Hematopoietic multipotent progenitor cell treated with erythropoietin and hydrocortisone succinate and interleukin-3 and kit ligand, for 17 days (in vitro differentiated cells): ENCODE results near the gene DYRK1B.
"Not testable (repeated sequence)": the region's sequence is repeated elsewhere in the genome, so short reads cannot be mapped to it uniquely, and the experiment has no call there.

ENCODE experiments used
- DNase-seq: peaks from one replicate; pipeline ENCODE4 v3.0.0-alpha.2; 2015; ENCODE audit warnings: low spot score

Gene DYRK1B

DNA sequence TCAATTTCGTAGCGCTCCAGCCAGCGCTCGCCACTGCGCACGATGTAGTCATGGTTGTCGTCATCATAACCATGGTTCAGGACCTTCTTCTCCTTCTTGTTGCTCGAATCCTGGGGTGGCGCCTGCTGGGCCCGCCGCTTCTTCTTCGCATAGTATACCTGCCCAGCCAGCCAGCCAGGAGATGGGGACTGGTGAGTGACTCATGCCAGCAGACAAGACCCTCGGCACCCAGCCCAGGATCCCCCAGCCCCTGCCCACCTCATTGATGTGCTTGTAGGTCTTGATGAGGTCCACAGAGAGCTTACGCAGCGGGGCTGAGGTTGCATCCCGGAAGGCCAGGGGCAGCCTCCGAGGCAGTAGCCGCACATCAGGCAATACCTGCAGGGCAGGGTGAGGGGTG is 3.6 kb downstream of the DYRK1B start:
- no peak for DNase-seq

DNA sequence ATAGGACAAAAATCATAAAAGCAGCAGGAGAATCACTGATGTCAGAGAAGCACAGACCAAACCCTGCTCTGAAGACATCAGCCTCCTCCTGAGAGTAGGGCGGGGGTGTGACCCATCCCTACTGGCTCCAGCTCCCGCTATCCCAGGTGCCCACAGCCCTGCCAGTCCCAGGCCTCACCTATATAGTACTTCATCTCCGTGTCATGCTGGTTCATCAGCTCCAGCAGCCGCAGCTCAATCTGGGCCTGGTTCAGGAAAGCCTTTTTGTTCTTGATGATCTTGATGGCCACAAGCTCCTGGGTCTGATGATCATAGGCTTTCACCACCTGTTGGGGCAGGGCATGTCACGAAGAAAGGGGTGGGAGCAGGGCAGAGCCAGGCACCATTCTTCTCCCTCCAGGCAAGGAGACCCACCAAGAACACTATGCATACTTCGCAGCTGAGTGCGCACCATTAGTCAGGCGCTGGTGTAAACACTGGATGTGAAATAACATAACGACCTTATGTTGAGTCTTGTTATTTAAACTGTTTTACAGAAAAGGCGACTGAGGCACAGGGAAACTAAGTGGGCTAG is 4.2 kb downstream of the DYRK1B start:
- DNase-seq: no peak

DNA sequence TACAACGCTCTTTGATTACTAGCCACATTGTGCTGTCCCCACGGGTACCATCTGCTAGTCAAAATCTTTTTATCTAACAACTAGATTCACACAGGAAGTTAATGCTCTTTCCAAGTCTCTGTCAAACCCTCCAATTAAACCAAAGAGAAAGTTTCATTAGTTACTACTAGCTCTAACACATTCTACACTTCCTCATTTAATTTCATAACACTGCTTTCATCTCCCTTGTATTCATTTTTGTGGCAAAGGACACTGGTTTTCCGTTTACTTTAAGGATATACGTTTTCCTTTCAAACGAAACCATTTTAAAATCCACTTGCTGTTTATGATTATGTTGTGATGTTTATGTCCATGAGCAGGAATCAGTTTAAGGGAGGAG is 5.3 kb downstream of the DYRK1B start:
- DNase-seq: no peak

DNA sequence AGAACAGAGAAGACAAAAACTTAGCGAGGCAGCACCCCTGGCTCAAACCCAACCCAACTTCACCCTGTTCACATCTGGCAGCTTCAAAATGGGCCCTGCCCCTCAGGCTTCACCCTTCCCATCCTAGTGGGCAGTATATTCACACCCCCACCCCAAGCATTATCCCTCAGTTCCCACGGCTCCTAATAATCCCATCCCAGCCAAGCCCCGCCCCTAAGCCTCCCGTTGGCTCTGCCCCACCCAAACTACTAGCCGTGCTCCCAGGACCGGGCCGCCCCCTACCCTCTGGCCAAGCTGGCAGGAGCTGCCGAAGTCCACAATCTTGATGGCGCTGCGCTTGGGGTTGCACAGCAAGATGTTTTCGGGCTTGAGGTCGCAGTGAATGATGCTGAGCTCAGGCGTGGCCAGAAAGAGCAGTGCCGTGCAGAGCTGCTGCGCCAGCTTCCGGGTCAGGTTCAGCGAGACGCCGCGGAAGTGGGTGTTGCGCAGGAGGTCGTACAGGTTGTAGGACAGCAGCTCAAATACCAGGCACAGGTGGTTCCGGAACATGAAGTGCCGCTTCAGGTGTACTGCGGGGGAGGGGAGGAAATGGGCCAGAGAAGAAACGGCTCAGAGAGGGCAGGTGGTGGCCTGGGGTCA is 5.8 kb downstream of the DYRK1B start:
- no peak for DNase-seq

DNA sequence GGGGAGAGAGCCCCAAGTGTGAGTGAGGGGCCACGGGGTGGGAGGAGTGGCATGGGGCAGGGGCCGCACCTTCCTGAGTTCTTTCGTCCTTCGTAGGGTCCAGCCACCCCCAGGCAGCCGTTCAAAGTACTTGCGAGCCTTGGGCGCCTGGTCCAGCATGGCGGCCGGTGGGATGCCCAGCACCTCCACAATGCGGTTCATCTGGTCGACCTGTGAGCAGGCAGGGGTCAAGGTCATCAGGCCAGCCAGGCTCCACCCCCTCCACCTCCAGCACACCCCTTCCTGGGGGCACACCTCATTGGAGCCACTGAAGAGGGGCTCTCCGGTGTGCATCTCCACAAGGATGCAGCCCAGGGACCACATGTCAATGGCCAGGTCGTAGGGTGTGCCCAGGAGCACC is 6.7 kb downstream of the DYRK1B start:
- DNase-seq: no peak

DNA sequence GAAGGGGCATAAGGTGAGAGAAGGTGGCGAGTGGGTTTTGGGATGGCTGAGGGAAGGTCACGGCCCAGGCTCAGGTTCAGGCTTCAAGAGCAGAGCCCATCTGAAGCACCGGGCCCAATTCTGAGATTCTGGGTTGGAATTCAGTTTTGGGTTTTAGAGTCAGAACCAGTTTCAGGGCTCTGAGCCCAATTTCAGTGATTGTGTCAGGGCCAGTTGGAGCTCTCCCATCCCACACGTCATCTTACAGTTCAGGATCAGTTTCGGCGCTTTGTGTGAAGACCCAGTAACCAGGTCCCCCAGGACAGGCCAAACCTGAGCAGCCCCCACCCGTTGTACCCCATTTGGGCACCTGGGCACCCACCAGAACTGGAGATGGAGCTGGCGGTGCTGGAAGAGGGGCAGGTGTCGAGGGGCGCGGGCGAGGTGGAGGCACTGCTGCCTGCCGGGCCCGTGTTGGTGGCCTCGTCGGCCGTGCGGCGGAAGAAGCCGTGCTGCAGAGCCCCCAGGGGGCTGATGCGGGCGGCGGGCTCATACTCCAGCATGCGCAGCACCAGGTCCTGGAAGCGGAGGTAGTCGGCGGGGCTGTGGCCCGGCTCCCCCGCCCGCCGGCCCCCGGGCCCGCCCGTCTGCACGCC is 7.5 kb downstream of the DYRK1B start:
- DNase-seq: no peak

DNA sequence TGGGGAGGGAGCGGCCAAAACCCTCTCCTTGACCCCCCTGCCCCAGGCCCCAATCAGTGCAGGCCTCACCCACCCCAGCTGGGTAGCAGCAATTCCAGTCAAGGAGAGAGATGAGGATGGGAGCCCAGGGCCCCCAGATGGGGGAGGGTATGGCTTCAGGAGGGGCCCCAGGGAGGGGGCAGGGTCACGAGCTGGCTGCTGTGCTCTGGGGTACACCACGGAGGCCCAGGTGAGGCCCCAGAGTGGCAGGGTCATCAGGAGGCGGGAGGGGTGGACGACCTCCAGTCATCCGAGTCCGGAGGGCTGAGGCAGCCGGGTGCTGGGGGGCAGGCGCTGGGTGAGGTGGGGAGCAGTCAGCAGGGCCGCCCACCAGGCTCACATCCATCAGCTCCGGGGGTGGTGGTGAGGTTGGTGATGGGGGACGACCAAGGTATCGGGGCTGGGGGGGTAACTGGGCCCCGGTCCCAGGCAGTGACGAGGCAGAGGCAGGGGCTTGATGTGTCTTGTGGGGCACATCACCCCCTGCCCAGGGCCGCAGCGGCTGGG is 8.4 kb downstream of the DYRK1B start:
- DNase-seq: no peak

DNA sequence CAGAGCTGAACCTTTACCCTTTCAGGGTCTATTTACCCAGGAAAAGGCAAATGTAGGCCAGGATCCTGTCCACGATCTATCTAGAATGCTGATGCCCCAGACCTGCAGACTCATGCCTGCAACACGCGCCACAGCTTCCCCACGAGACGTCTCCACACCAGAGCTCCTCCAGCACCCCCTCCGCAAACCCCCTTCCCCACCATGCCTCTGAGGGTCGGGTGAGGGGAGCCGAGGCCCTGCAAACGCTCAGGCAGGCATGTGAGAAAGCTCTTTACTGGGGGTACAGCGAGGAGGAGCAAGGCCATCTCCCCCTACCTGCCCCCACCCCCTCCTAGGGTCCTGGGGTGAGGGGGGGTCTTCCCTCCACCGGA is 8.9 kb downstream of the DYRK1B start:
- DNase-seq: no peak

DNA sequence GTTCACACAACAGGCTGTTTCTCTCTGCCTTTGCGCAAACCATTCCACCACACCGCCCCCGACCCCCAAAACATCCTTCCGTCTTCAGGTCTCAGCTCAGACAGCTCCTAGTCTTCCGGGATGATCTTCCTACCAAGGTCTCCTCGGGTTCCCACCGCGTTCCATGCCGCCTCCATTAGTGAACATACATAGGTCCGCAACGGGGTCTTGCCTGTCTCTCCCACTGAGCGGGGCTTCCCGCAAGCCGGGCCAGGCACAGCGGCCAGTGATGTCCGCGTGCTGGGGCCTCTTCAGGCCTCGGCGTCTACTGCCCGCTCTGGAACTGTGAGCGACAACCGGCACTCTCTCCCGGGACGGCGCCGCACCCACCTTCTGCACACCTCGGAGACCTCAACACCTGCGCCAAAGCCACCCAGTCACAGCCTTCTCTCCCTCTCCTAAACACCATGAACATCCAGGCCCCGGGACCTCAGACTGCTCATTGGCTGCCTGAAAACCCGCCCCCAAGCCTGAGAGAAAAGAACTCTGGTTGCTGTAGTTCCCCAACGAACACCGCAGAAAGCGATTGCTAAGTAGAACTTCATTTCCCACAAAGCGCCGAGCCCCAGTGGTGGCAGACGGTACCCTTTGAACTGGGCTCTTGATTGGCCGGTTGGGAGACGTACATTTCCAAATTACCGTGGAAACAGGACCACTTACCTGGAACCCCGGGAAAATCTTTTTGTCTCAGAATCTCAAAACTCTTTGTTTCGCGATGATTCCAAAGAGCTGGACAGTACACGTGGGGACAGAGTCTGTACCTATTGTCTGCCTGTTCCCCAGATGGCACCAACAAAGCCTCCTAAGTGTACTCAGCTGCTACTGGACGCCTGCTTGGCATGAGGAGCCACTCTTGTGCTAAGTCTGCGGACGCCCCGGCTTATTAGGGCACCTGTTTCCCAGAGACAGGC is 9.5 kb downstream of the DYRK1B start:
- DNase-seq: peak; percentile 63

DNA sequence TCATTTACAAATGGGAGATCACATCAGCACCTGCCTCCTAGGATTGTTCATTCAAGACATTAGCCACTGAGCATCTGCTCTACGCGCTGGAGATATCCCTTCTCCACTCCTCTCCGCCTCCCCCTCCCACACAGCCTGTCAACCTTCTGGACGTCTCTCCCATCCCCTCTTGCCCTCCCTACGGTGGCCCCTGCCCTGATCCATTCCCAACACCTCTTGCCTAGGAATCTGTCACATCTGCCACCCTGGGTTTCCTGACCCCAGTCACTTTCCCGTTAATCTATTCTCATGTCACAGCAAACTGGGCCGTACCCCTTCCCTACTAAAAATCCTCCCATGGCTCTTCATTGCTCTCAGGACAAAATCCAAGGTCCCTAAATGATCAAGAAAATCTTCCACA is 10.3 kb downstream of the DYRK1B start:
- no peak for DNase-seq

DNA sequence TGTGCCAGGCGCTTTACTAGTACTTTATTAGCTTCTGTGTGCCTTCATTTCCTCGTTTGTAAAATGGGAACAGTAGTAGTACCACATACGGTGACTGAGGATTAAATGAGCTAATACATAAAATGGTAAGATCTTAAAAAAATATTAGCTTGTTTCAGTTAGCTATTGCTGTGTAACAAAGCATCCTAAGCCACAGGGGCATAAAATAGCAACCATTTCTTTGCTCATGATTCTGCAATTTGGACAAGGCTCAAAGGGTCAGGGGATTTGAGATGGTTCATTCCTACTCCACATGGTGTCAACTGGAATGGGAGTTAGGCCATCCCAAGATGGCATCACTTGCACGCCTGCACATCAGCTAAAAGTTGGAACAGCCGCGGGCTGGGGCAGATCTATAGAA is 13.3 kb downstream of the DYRK1B start:
- no peak for DNase-seq

DNA sequence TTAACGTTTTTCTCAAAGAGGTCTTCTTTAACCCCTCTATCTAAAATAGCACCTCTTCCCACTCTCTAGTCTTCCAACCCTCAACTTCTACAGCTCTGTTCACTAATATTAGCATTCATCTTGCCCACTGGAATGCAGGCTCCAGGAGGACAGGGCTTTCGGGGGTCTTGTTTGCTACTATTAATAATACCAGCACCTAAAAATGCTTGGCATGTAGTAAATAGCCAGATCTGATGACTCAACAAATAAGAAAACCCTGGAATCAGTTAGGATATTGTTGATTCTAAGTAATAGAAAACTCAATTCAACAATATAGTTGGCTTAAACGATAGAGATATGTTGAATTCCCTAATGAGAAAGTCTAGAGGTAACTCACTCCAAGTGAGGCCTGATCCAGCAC is 14.2 kb downstream of the DYRK1B start:
- DNase-seq: no peak

DNA sequence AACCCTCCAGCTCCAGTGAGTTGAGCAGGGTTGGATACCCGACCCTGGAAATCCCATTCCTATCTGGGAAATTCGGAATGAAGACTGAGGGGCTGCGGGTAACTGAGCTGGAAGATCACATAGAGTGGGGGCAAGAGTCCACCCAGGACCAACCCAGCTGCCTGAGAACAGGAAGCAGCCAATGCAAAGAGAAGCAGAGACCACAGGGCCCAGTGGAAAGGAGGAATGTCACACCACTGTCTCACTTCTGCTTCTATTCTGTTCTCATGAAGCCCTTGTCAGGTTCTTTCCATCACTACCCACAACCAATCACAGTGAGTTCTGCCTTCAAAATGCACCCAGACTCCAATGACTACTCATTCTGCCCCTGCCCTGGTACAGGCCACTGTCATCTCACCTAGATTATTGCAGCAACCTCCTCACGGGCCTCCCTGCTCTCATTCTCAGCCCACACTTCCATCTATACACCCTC is 15.3 kb downstream of the DYRK1B start:
- DNase-seq: no peak

DNA sequence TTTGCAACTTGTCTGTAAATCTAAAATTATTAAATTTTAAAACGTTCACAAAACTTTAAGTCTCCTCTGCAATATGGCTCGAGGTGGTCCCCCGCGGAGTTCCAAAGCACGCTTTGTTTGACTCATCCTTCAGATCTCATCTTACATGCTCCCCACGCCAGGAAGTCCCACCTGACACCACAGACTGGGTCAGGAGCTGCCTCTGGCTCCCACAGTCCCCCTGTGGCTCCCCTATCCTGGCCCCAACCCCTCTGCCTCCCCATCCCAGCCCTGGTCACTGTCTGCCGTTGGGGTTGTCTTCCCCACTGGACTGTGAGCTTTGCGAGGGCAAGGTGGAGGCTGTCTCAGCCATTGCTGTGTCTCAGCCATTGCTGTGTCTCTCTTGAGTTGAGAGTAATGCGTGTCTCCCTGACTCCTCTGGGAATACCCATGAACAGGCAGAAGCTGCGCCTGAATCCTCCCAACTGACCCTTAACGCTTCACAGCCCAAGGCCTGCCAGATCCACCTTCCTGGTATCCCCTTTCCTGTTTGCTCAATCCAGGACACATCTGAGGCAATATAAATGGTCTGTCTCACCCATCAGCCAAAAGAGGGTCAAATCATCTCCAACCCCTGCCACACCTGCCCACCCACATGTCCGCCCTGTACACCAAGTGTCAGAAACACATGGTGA is 15.9 kb downstream of the DYRK1B start:
- no peak for DNase-seq

DNA sequence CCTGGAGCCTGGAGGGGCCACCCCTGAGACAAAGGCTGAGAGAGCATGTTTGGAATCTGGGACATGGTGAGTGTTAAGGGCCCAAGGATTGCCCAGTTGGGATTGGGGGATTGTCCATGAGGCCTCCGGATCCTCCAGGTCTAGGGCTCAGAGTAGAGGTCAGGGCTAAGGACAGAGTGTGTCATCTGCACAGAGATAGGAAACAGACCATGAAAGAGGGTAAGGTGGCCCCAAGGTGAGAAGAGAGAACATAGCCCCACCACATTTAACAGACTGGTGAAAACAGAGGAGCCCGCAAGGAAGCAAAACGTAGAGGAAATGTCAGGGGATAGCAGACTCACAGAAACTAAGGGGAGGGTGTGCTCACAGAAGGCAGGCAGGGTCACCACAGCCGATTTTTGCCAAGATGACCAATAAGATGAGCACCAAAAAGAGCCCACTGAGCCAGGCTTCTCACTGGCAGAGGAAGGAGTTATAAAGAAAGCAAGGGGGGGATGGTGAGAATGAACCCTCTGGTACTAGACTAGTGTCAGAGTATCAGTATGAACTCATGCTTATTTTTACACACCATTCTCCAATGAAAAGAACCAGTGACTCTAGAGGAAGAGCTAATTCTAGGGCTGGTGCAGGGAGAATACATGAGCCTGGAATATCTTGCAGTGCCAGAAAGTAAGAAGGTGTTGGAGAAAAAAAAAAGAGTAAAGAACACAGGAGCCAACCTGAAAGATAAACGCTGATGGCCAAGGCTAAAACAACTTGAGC is 17.5 kb downstream of the DYRK1B start:
- DNase-seq: no peak

DNA sequence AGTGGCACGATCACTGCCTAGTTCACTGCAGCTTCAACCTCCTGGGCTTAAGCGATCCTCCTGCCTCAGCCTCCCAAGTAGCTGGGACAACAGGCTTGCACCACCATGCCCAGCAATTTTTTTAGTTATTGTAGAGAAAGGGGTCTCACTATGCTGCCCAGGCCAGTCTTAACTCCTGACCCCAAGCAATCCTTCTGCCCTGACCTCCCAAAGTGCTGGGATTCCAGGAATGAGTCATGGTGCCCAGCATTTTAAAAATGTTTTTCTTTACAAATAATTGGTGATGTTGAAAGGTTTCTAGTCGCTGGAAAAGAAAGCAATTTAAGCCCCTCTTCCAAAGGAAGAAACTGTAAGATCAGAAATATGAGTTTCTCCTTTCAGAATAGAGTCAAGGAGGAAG is 19.4 kb downstream of the DYRK1B start:
- DNase-seq: no peak

DNA sequence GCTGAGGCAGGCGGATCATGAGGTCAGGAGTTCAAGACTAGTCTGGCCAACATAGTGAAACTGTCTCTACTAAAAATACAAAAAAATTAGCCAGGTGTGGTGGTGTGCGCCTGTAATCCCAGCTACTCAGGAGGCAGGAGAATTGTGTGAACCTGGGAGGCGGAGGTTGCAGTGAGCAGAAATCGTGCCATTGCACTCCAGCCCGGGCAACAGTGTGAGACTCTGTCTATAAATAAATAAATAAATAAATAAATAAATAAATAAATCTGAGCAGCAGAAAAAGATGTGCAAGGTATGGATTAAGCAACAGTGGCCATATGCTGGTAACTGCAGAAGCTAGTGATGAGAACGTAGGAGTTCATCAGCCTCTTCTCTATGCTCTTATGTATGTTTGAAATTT is 19.9 kb downstream of the DYRK1B start:
- not testable (repeated sequence) for DNase-seq

DNA sequence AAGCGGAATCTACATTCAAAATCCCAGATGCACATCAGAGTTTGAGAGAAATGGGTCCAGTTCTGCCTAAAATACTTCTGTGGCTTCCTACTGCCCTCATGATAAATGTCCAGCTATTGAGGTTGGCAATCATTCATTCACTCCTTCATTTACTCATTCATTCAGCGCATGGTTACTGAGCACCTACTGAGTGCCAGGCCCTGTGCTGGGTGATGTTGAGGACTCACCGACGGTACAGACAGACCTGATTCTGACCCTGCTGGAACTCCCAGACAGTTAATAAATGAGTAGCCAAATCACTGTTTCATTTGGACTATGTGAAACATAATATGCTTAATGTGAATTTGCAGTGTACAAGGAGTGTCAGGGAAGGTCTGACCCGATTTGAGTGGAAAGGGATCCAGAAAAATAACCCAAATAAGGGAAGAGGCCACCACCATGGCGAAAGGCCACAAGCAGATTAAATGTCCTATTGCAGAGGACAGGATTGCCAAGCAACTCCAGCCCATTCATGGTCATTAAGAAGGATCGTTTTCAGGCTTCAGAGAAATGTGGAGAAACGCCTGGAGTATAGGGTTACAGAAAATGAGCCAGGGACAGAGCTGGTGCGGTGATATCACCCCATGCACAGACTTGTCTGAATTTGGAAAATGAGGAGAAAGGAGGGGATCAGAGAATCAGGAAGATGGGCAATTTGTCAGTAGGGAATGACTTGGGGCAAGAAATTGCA is 20.5 kb downstream of the DYRK1B start:
- no peak for DNase-seq

DNA sequence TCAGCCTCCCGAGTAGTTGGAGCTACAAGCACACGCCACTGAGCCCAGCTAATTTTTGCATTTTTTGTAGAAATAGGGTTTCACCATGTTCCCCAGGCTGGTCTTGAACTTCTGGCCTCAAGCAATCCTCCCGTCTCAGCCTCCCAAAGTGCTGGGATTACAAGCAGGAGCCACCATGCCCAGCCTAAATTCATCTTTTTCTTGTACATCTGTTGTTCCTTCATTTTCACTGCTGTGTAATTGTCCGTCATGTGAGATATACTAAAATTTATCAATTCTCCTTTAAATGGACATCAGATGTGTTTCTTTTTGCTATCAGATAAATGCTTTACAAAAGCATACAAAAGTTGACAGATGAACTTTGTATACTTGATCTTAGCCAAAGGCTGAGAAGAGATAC is 22.9 kb downstream of the DYRK1B start:
- no peak for DNase-seq

DNA sequence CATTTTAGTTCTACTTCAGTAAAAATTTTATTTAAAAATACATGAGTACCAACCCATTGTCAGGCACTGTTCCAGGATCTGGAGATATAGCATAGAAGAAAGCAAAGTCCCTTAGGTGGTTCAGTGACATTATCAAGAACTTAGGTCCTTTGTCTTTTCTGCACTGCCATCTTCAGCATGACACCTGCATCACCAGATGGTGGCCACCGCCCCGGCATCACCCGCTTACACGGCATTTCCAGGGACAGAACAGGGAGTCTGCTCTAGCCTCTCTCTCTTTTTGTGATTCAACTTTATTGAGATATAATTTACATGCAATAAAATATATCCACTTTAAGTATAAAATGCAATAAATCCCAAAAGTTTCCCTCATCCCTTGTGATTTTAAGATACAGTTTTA is 23.5 kb downstream of the DYRK1B start:
- no peak for DNase-seq
